HEK293 (cell line): ENCODE measurements around the gene C10orf67.

Source experiments
- FEZF1 ChIP-seq: fragments of 450-650 bp; formaldehyde crosslinking; IDR thresholded peaks from 2 replicates; pipeline ENCODE4 v1.5.1; 2016; ENCODE audit warnings: missing biosample characterization, missing genetic modification characterization
- GLI2 ChIP-seq: fragments of 450-650 bp; formaldehyde crosslinking; IDR thresholded peaks from 2 replicates; pipeline ENCODE4; 2017; ENCODE audit warnings: missing biosample characterization, missing genetic modification characterization, low read depth, borderline replicate concordance
- HOXC10 ChIP-seq: sonication (generic); formaldehyde crosslinking; IDR thresholded peaks from 2 replicates; pipeline ENCODE4 v1.8.1; 2023; ENCODE audit warnings: mild to moderate bottlenecking, missing genetic modification reagents
- IKZF3 ChIP-seq: fragments of 450-650 bp; IDR thresholded peaks from 2 replicates; pipeline ENCODE4 v1.5.0; 2018; ENCODE audit warnings: missing biosample characterization, mild to moderate bottlenecking, missing genetic modification characterization, moderate library complexity
- MZF1 ChIP-seq: fragments of 450-650 bp; formaldehyde crosslinking; IDR thresholded peaks from 2 replicates; pipeline ENCODE4 v1.5.1; 2017; ENCODE audit warnings: missing biosample characterization, missing genetic modification characterization, borderline replicate concordance
- OSR2 ChIP-seq: fragments of 450-650 bp; formaldehyde crosslinking; IDR thresholded peaks from 2 replicates; pipeline ENCODE4 v1.5.1; 2016; ENCODE audit warnings: missing biosample characterization, missing genetic modification characterization
- PRDM4 ChIP-seq: fragments of 450-650 bp; formaldehyde crosslinking; IDR thresholded peaks from 2 replicates; pipeline ENCODE4 v1.5.1; 2017; ENCODE audit warnings: missing biosample characterization, missing genetic modification characterization
- PRDM6 ChIP-seq: fragments of 450-650 bp; formaldehyde crosslinking; IDR thresholded peaks from 2 replicates; pipeline ENCODE4 v1.5.1; 2017; ENCODE audit warnings: missing biosample characterization, missing genetic modification characterization
- SALL2 ChIP-seq: fragments of 450-650 bp; formaldehyde crosslinking; IDR thresholded peaks from 2 replicates; pipeline ENCODE4 v1.5.0; 2017; ENCODE audit warnings: missing biosample characterization, mild to moderate bottlenecking, missing genetic modification characterization, borderline replicate concordance
- SP2 ChIP-seq: fragments of 450-650 bp; formaldehyde crosslinking; IDR thresholded peaks from 2 replicates; pipeline ENCODE4 v1.5.1; 2016; ENCODE audit warnings: missing biosample characterization, missing genetic modification characterization
- ZBTB1 ChIP-seq: fragments of 450-650 bp; formaldehyde crosslinking; IDR thresholded peaks from 2 replicates; pipeline ENCODE4 v1.5.1; 2016; ENCODE audit warnings: missing biosample characterization, missing genetic modification characterization
- ZFHX2 ChIP-seq: fragments of 450-650 bp; formaldehyde crosslinking; conservative IDR thresholded peaks from 2 replicates; pipeline ENCODE4 v1.5.1; 2016; ENCODE audit warnings: missing biosample characterization, missing genetic modification characterization
- ZFP37 ChIP-seq: fragments of 450-650 bp; formaldehyde crosslinking; IDR thresholded peaks from 2 replicates; pipeline ENCODE4 v1.5.1; 2016; ENCODE audit warnings: missing biosample characterization, missing genetic modification characterization
- ZNF146 ChIP-seq: fragments of 450-650 bp; formaldehyde crosslinking; IDR thresholded peaks from 2 replicates; pipeline ENCODE4 v1.5.1; 2016; ENCODE audit warnings: missing biosample characterization, missing genetic modification characterization
- ZNF174 ChIP-seq: fragments of 450-650 bp; formaldehyde crosslinking; IDR thresholded peaks from 2 replicates; pipeline ENCODE4 v1.5.0; 2017; ENCODE audit warnings: missing biosample characterization, mild to moderate bottlenecking, missing genetic modification characterization
- ZNF214 ChIP-seq: fragments of 450-650 bp; formaldehyde crosslinking; IDR thresholded peaks from 2 replicates; pipeline ENCODE4 v1.5.1; 2017; ENCODE audit warnings: missing biosample characterization, mild to moderate bottlenecking, missing genetic modification characterization, borderline replicate concordance
- ZNF24 ChIP-seq: fragments of 450-650 bp; formaldehyde crosslinking; IDR thresholded peaks from 2 replicates; pipeline ENCODE4 v1.5.1; 2016; ENCODE audit warnings: missing biosample characterization, missing genetic modification characterization
- ZNF248 ChIP-seq: fragments of 450-650 bp; formaldehyde crosslinking; IDR thresholded peaks from 2 replicates; pipeline ENCODE4 v1.5.1; 2017; ENCODE audit warnings: missing biosample characterization, missing genetic modification characterization
- ZNF292 ChIP-seq: fragments of 450-650 bp; formaldehyde crosslinking; IDR thresholded peaks from 2 replicates; pipeline ENCODE4 v1.5.1; 2016; ENCODE audit warnings: low read depth, missing biosample characterization, missing genetic modification characterization, borderline replicate concordance
- ZNF335 ChIP-seq: fragments of 450-650 bp; formaldehyde crosslinking; conservative IDR thresholded peaks from 2 replicates; pipeline ENCODE4 v1.5.1; 2016; ENCODE audit warnings: missing biosample characterization, missing genetic modification characterization
- ZNF423 ChIP-seq: fragments of 450-650 bp; formaldehyde crosslinking; IDR thresholded peaks from 2 replicates; pipeline ENCODE4 v1.5.1; 2016; ENCODE audit warnings: missing biosample characterization, missing genetic modification characterization
- ZNF48 ChIP-seq: fragments of 450-650 bp; formaldehyde crosslinking; IDR thresholded peaks from 2 replicates; pipeline ENCODE4 v1.5.1; 2016; ENCODE audit warnings: missing biosample characterization, missing genetic modification characterization
- ZNF514 ChIP-seq: fragments of 450-650 bp; formaldehyde crosslinking; IDR thresholded peaks from 2 replicates; pipeline ENCODE4 v1.5.1; 2016; ENCODE audit warnings: missing biosample characterization, missing genetic modification characterization
- ZNF548 ChIP-seq: fragments of 450-650 bp; formaldehyde crosslinking; IDR thresholded peaks from 2 replicates; pipeline ENCODE4 v1.5.1; 2016; ENCODE audit warnings: missing biosample characterization, missing genetic modification characterization
- ZNF585B ChIP-seq: fragments of 450-650 bp; formaldehyde crosslinking; IDR thresholded peaks from 2 replicates; pipeline ENCODE4 v1.5.1; 2016; ENCODE audit warnings: missing biosample characterization, missing genetic modification characterization
- ZNF610 ChIP-seq: fragments of 450-650 bp; formaldehyde crosslinking; IDR thresholded peaks from 2 replicates; pipeline ENCODE4 v1.5.1; 2016; ENCODE audit warnings: missing biosample characterization, missing genetic modification characterization, borderline replicate concordance
- ZNF624 ChIP-seq: fragments of 450-650 bp; formaldehyde crosslinking; IDR thresholded peaks from 2 replicates; pipeline ENCODE4 v1.5.1; 2017; ENCODE audit warnings: missing biosample characterization, missing genetic modification characterization
- ZNF664 ChIP-seq: fragments of 450-650 bp; formaldehyde crosslinking; IDR thresholded peaks from 2 replicates; pipeline ENCODE4 v1.5.1; 2016; ENCODE audit warnings: missing biosample characterization, missing genetic modification characterization
- ZNF777 ChIP-seq: fragments of 450-650 bp; formaldehyde crosslinking; IDR thresholded peaks from 2 replicates; pipeline ENCODE4 v1.5.1; 2017; ENCODE audit warnings: missing biosample characterization, missing genetic modification characterization, borderline replicate concordance
- ZSCAN18 ChIP-seq: fragments of 450-650 bp; formaldehyde crosslinking; IDR thresholded peaks from 2 replicates; pipeline ENCODE4 v1.5.1; 2016; ENCODE audit warnings: missing biosample characterization, missing genetic modification characterization
- ZXDB ChIP-seq: fragments of 450-650 bp; formaldehyde crosslinking; IDR thresholded peaks from 2 replicates; pipeline ENCODE4 v1.5.1; 2016; ENCODE audit warnings: missing biosample characterization, missing genetic modification characterization
- TF ChIP-seq, protein P1 (sequence below): fragments of 450-650 bp; IDR thresholded peaks from 2 replicates; pipeline ENCODE4 v1.5.1; 2018; ENCODE audit warnings: missing biosample characterization, missing genetic modification characterization
- TF ChIP-seq, protein P2 (sequence below): fragments of 450-650 bp; formaldehyde crosslinking; IDR thresholded peaks from 2 replicates; pipeline ENCODE4 v1.5.1; 2017; ENCODE audit warnings: missing biosample characterization, mild to moderate bottlenecking, missing genetic modification characterization, moderate library complexity

The C10orf67 gene

DNA sequence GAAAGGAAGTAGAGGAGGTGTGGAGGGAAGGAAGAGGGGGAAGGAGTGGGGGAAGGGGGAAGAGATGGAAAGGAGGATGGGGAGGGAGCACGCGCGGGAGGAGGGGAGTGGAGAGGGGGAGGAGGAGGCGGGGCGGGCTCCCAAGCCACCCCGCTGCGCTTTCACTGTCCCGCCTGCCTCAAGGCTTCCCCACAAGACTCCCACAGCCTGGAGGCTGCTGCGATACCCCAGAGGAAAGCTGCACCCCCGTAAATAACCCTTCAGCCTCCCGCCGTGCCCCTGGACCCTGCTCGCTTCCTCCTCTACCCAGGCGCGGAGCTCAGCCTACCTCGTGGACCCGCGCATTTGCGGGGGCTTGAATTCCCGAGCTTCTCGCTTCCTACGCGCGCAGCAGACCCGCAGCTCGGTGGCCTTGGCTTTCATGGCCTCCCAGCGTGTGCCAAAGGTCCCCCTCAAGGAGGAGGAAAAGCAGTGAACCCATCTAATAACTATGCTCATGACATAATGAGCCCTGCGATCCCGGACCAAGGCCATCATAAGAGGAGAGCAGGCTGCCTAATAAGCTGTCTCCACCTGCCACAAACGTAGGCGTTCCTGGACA lies at the start of gene C10orf67 (continued):
- TF ChIP-seq GLI2 (tag by site-specific recombination), result no peak
- TF ChIP-seq ZNF292 (tag by site-specific recombination), result no peak
- TF ChIP-seq ZBTB1 (tag by site-specific recombination), result 0 out of 2 replicates have a peak, but pooled peaks have one; percentile 47
- TF ChIP-seq ZNF624, result no peak
- TF ChIP-seq ZNF146 (tag by site-specific recombination), result peak; percentile 19; the same call in 1 of the 2 replicates
- peak; percentile 91 for TF ChIP-seq ZXDB (tag by site-specific recombination)
- TF ChIP-seq ZNF214 (tag by site-specific recombination), result no peak
- no peak for TF ChIP-seq ZNF514 (tag by site-specific recombination)
- peak; percentile 96 for TF ChIP-seq ZNF335 (tag by site-specific recombination)
- no peak for TF ChIP-seq ZNF610 (tag by site-specific recombination)
- TF ChIP-seq ZFHX2 (tag by site-specific recombination), result peak; percentile 97
- TF ChIP-seq ZNF548 (tag by site-specific recombination), result no peak
- TF ChIP-seq IKZF3 (tag by site-specific recombination), result peak; percentile 78
- TF ChIP-seq, protein P1, sequence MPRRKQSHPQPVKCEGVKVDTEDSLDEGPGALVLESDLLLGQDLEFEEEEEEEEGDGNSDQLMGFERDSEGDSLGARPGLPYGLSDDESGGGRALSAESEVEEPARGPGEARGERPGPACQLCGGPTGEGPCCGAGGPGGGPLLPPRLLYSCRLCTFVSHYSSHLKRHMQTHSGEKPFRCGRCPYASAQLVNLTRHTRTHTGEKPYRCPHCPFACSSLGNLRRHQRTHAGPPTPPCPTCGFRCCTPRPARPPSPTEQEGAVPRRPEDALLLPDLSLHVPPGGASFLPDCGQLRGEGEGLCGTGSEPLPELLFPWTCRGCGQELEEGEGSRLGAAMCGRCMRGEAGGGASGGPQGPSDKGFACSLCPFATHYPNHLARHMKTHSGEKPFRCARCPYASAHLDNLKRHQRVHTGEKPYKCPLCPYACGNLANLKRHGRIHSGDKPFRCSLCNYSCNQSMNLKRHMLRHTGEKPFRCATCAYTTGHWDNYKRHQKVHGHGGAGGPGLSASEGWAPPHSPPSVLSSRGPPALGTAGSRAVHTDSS, result no peak
- no peak for TF ChIP-seq ZNF777
- peak; percentile 84 for TF ChIP-seq PRDM4 (tag by site-specific recombination)
- TF ChIP-seq SALL2 (tag by site-specific recombination), result no peak
- TF ChIP-seq ZNF174 (tag by site-specific recombination), result no peak
- TF ChIP-seq OSR2 (tag by site-specific recombination), result 0 out of 2 replicates have a peak, but pooled peaks have one; percentile 28
- TF ChIP-seq ZFP37 (tag by site-specific recombination), result 0 out of 2 replicates have a peak, but pooled peaks have one; percentile 35
- TF ChIP-seq, protein P2, sequence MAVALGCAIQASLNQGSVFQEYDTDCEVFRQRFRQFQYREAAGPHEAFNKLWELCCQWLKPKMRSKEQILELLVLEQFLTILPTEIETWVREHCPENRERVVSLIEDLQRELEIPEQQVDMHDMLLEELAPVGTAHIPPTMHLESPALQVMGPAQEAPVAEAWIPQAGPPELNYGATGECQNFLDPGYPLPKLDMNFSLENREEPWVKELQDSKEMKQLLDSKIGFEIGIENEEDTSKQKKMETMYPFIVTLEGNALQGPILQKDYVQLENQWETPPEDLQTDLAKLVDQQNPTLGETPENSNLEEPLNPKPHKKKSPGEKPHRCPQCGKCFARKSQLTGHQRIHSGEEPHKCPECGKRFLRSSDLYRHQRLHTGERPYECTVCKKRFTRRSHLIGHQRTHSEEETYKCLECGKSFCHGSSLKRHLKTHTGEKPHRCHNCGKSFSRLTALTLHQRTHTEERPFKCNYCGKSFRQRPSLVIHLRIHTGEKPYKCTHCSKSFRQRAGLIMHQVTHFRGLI, result no peak
- TF ChIP-seq ZNF248 (tag by site-specific recombination), result no peak
- TF ChIP-seq ZNF48 (tag by site-specific recombination), result no peak
- TF ChIP-seq SP2 (tag by site-specific recombination), result peak; percentile 64
- TF ChIP-seq ZNF585B (tag by site-specific recombination), result no peak
- TF ChIP-seq ZNF664, result no peak
- TF ChIP-seq MZF1 (tag by site-specific recombination), result peak; percentile 48; the same call in 1 of the 2 replicates
- no peak for TF ChIP-seq HOXC10 (CRISPR knock-in tag)
- TF ChIP-seq FEZF1 (tag by site-specific recombination), result no peak
- peak; percentile 58; the same call in 1 of the 2 replicates for TF ChIP-seq ZNF24 (tag by site-specific recombination)
- no peak for TF ChIP-seq PRDM6 (tag by site-specific recombination)
- TF ChIP-seq ZNF423, result peak; percentile 40; the same call in 1 of the 2 replicates
- TF ChIP-seq ZSCAN18 (tag by site-specific recombination), result no peak
